DND-41 (cell line): ENCODE data around the gene KCNMA1.

Source experiments
- EZH2 ChIP-seq: IDR thresholded peaks from 3 replicates; pipeline ENCODE4 v1.6.1; 2012; ENCODE audit warnings: borderline replicate concordance, low read depth, mild to moderate bottlenecking, moderate library complexity, low read length, inconsistent platforms; ENCODE audit not compliant: severe bottlenecking
- TF ChIP-seq, protein P1 (sequence below): IDR thresholded peaks from 2 replicates; pipeline ENCODE4 v1.5.1; 2012; ENCODE audit warnings: borderline replicate concordance, low read length, moderate library complexity, mild to moderate bottlenecking; ENCODE audit not compliant: poor library complexity, severe bottlenecking; ENCODE audit errors: extremely low read depth

- TF ChIP-seq, protein P1, sequence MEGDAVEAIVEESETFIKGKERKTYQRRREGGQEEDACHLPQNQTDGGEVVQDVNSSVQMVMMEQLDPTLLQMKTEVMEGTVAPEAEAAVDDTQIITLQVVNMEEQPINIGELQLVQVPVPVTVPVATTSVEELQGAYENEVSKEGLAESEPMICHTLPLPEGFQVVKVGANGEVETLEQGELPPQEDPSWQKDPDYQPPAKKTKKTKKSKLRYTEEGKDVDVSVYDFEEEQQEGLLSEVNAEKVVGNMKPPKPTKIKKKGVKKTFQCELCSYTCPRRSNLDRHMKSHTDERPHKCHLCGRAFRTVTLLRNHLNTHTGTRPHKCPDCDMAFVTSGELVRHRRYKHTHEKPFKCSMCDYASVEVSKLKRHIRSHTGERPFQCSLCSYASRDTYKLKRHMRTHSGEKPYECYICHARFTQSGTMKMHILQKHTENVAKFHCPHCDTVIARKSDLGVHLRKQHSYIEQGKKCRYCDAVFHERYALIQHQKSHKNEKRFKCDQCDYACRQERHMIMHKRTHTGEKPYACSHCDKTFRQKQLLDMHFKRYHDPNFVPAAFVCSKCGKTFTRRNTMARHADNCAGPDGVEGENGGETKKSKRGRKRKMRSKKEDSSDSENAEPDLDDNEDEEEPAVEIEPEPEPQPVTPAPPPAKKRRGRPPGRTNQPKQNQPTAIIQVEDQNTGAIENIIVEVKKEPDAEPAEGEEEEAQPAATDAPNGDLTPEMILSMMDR = no peak
- no peak for TF ChIP-seq EZH2
Measured at GRCh38 chr10:77581738-77582137, 55.9 kb downstream of the KCNMA1 start.
